Adrenal gland (tissue), 12 donors: Measurements from ENCODE around the gene ATOH8. TPM values are rescaled to one million over a fixed set of nuclear protein-coding genes. Genes with fewer than 3 reads are reported as not detected.

Experiments used
- DNase-seq, 7 donors: peaks; one replicate each; pipeline ENCODE4 v3.0.0-alpha.2; 2019 to 2020
- H3K27ac ChIP-seq, 5 donors: fragments of 200-600 bp; sonication (generic) in 4 of 5; 1 replicate in 3 of 5; 2 replicates in 2 of 5; pipeline versions ENCODE4 v1.5.1 to v1.8.0; 2016 to 2020; ENCODE audit warnings: mild to moderate bottlenecking in 1 of 5
- H3K27me3 ChIP-seq: fragments of 200-600 bp; 2 replicates; pipeline ENCODE4 v1.8.0; 2021
- H3K36me3 ChIP-seq, 2 donors: fragments of 200-600 bp; replicated peaks in 1 of 2; 1 replicate in 1 of 2; 2 replicates in 1 of 2; pipeline versions ENCODE4 v1.5.1 to v1.8.0; 2018 to 2022
- H3K4me1 ChIP-seq, 2 donors: fragments of 200-600 bp; replicated peaks in 1 of 2; 1 replicate in 1 of 2; 2 replicates in 1 of 2; pipeline versions ENCODE4 v1.5.1 to v1.8.0; 2018 to 2021
- H3K4me3 ChIP-seq, 4 donors: fragments of 200-600 bp; sonication (generic) in 3 of 4; one replicate each; pipeline ENCODE4 v1.5.1; 2016 to 2018
- H3K9me3 ChIP-seq, 3 donors: fragments of 200-600 bp; sonication (generic) in 1 of 3; replicated peaks in 1 of 3; 1 replicate in 2 of 3; 2 replicates in 1 of 3; pipeline versions ENCODE4 v1.5.1 to v1.8.0; 2016 to 2021
- POLR2A ChIP-seq, 2 donors: fragments of 450-650 bp; IDR thresholded peaks; one replicate each; pipeline ENCODE4 v1.6.1; 2017; ENCODE audit warnings: antibody characterized with exemption in 2 of 2, mild to moderate bottlenecking in 2 of 2, moderate library complexity in 1 of 2
- WGBS, 4 donors: extraction: QIAGEN DNeasy Blood & Tissue Kit in 2 of 4; methylation state at CpG; one replicate each; pipeline versions ENCODE4 v1.1.5 to v1.1.7; 2013 to 2017; 5-methylcytosine and 5-hydroxymethylcytosine counted together
- intact Hi-C, 2 donors: fragments of 100-400 bp; cut with DNase I; formaldehyde crosslinking; loops; one replicate each; pipeline versions ENCODE4 v1.14.1 to v1.15.0; 2022 to 2023
- polyA plus RNA-seq, 3 donors: library from polyadenylated mRNA; stranded (reverse); fragments of 200-250 nt in 2 of 3; fragments of 350-450 nt in 1 of 3; fragmentation: Illumina TruSeq in 1 of 3; extraction: RNeasy Lipid Tissue Mini Kit (QIAGEN cat#74804) in 1 of 3; gene quantifications; one replicate each; pipeline ENCODE4 v1.2.3, GENCODE V29; 2013 to 2014
- total RNA-seq, 9 donors: library from RNA; depleted of rRNA in 4 of 9; stranded (reverse); fragments of >200 nt in 4 of 9; fragments of 120-200 nt in 1 of 9; fragmentation: NEBNext Ultra II Directional in 1 of 9; extraction: Animal tissue kit (Norgen Biotek cat#: 25700) in 1 of 9; gene quantifications; one replicate each; pipeline versions ENCODE4 v1.1.0 to v1.2.4, GENCODE V29; 2013 to 2023
- TF ChIP-seq, protein P1 (sequence below), 6 experiments: fragments of 450-650 bp in 4 of 6; fragments of 200-600 bp in 2 of 6; sonication (generic) in 1 of 6; IDR thresholded peaks; 1 replicate in 5 of 6; 2 replicates in 1 of 6; pipeline versions ENCODE4 v1.5.1 to v1.8.0; 2016 to 2021; ENCODE audit warnings: antibody characterized with exemption in 6 of 6, mild to moderate bottlenecking in 2 of 6, moderate library complexity in 1 of 6
- donor health status: healthy with polysubstance abuse.
- donor health status: Bipolar disorder and iron deficiency.
- donor health status: DM: yes; HTN: yes; CAD: no.
- donor health status: DM: no; HTN: no; CAD: no.
- donor health status: DM: no; HTN: no; CAD: no.
- donor health status: DM: yes; HTN: yes; CAD: no.

The ATOH8 gene
- total and polyA plus RNA-seq, 12 donors: 0.88 to 44.0 (median 6.0) TPM

DNA sequence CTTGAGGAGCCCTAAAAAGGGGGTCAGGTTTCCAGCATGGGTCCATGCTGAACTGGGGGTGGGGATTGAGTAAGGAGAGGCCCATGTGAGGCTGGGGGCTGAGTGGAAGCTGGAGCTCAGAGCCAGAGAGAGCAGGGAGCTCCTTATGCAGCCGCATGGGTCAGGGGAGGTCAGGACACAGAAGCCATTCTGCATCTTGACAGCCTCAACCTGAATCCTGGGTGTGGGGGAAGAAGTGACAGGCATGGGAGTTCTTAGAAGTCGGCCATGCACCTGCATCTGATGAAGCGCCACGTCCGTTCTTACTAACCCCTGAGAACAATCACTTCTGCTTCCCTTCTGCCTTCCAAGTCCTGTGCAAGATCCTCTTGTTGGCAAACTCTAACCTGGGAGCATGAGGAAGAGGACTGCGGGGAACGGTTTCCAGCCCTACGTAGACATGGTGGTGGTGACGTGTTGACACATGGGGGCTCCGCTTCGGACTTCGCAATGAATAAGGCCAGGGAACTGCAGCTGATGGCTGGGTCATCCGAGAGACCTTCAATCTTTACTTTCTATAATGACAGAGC lies 37.4 kb upstream of the ATOH8 start:
- Histone ChIP-seq H3K27me3 (no peaks in the 10 kb centered on the region), H3K4me3 (no peak overlapping the region), H3K4me1 (peaks cover 2 to 13% of the 10 kb centered on the region in 2 donors), H3K9me3 (no peaks in the 10 kb centered on the region), H3K27ac (no peak overlapping the region), H3K36me3 (no peaks in the 10 kb centered on the region)
- 75 to 84% (median 80%) methylated on average over 13 of the region's 13 CpGs for WGBS, 4 donors
- DNase-seq: no peak
- TF ChIP-seq, protein P1, sequence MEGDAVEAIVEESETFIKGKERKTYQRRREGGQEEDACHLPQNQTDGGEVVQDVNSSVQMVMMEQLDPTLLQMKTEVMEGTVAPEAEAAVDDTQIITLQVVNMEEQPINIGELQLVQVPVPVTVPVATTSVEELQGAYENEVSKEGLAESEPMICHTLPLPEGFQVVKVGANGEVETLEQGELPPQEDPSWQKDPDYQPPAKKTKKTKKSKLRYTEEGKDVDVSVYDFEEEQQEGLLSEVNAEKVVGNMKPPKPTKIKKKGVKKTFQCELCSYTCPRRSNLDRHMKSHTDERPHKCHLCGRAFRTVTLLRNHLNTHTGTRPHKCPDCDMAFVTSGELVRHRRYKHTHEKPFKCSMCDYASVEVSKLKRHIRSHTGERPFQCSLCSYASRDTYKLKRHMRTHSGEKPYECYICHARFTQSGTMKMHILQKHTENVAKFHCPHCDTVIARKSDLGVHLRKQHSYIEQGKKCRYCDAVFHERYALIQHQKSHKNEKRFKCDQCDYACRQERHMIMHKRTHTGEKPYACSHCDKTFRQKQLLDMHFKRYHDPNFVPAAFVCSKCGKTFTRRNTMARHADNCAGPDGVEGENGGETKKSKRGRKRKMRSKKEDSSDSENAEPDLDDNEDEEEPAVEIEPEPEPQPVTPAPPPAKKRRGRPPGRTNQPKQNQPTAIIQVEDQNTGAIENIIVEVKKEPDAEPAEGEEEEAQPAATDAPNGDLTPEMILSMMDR (IDR thresholded peaks at IDR 0.05): no peak
- no peak for TF ChIP-seq POLR2A (IDR thresholded peaks at IDR 0.05)
- intact Hi-C loops: no loop called here

GRCh38 chr2:85717308-85718008 lies 36.3 kb upstream of the ATOH8 start:
- Histone ChIP-seq H3K4me1 (peaks cover 0 to 9% of the 10 kb centered on the region in 2 donors), H3K36me3 (no peaks in the 10 kb centered on the region), H3K9me3 (no peaks in the 10 kb centered on the region), H3K4me3 (no peak overlapping the region), H3K27ac (no peak overlapping the region), H3K27me3 (no peaks in the 10 kb centered on the region)
- TF ChIP-seq, protein P1 (IDR thresholded peaks at IDR 0.05): no peak
- TF ChIP-seq POLR2A (IDR thresholded peaks at IDR 0.05): no peak
- no peak for DNase-seq
- intact Hi-C loops: no loop called here
- 75 to 87% (median 79%) methylated on average over 15 of the region's 15 CpGs for WGBS, 4 donors

GRCh38 chr2:85718009-85718391 lies 35.8 kb upstream of the ATOH8 start:
- Histone ChIP-seq H3K4me3 (no peak overlapping the region), H3K9me3 (no peaks in the 10 kb centered on the region), H3K27ac (no peak overlapping the region), H3K36me3 (no peaks in the 10 kb centered on the region), H3K27me3 (no peaks in the 10 kb centered on the region), H3K4me1 (peaks cover 0 to 5% of the 10 kb centered on the region in 2 donors)
- intact Hi-C loops: no loop called here
- TF ChIP-seq, protein P1 (IDR thresholded peaks at IDR 0.05): no peak
- TF ChIP-seq POLR2A (IDR thresholded peaks at IDR 0.05): no peak
- no peak for DNase-seq
- WGBS, 4 donors: 81 to 88% (median 84%) methylated on average over 7 of the region's 7 CpGs

DNA sequence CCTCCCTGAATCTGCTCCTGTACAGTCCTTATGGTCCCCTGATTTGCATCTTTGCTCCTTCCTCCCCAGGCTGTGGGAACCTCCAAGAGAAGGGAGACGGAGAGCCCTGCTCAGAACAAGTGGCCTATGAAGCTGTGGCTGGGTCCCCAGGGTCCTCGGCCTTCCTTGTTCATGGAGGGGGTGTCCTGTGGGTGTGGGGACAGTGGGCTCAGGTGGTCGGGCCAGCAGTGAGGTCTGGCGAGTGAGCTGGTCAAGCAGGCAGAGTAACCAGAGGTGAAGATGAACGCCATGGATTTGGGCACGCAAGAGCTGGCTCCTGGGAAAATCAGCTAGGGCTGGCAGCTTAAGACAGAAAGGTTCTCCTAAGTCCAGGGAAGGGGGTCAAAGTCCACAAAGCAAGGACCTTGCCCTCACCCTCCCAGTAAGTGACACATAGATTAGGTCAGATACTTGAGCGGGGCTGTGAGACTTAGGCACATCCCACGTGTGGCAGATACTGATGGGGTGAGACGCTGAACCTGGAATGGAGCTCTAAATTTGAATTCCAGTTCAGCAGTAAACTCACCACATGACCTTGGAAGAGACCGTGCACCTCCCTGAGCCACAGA lies 34.8 kb upstream of the ATOH8 start:
- intact Hi-C loops: no loop called here

More for the DNA sequence above, 34.8 kb upstream of the ATOH8 start:
- Histone ChIP-seq H3K4me3 (no peak overlapping the region), H3K27me3 (no peaks in the 10 kb centered on the region), H3K9me3 (no peaks in the 10 kb centered on the region), H3K36me3 (no peaks in the 10 kb centered on the region), H3K4me1 (no peaks in the 10 kb centered on the region), H3K27ac (no peak overlapping the region)
- 69 to 87% (median 83%) methylated on average over 10 of the region's 10 CpGs for WGBS, 4 donors
- TF ChIP-seq POLR2A (IDR thresholded peaks at IDR 0.05): no peak
- TF ChIP-seq, protein P1 (IDR thresholded peaks at IDR 0.05): no peak
- no peak for DNase-seq
